CD14-positive monocyte (primary cell): ENCODE measurements around the gene SLC22A23. TPM values are rescaled to one million over a fixed set of nuclear protein-coding genes. Genes with fewer than 3 reads are reported as not detected.

ENCODE experiments used
- DNase-seq, 3 donors: peaks; one replicate each; pipeline ENCODE4 v3.0.0-alpha.2; 2011 to 2022
- H2AFZ ChIP-seq: 2 replicates; pipeline ENCODE4 v1.6.0; 2012; ENCODE audit warnings: mild to moderate bottlenecking, low read depth, low read length, inconsistent platforms; ENCODE audit not compliant: insufficient read depth, poor library complexity, severe bottlenecking
- H3K27ac ChIP-seq, 2 donors: 1 replicate in 1 of 2; 2 replicates in 1 of 2; pipeline ENCODE4 v1.5.1; 2012 to 2013; ENCODE audit warnings: low read length in 2 of 2, control low read depth in 1 of 2, inconsistent platforms in 1 of 2, low read depth in 1 of 2, mild to moderate bottlenecking in 1 of 2
- H3K27me3 ChIP-seq, 2 donors: one replicate each; pipeline versions ENCODE4 v1.6.0 to v1.6.1; 2011 to 2013; ENCODE audit warnings: low read length in 2 of 2; ENCODE audit not compliant: control insufficient read depth in 2 of 2, insufficient read depth in 2 of 2
- H3K36me3 ChIP-seq, 2 donors: replicated peaks in 1 of 2; 1 replicate in 1 of 2; 2 replicates in 1 of 2; pipeline versions ENCODE4 v1.5.1 to v1.6.1; 2012 to 2013; ENCODE audit warnings: low read length in 2 of 2, control low read depth in 1 of 2, inconsistent platforms in 1 of 2, mild to moderate bottlenecking in 1 of 2; ENCODE audit not compliant: insufficient read depth in 2 of 2, control insufficient read depth in 1 of 2
- H3K4me1 ChIP-seq, 2 donors: 1 replicate in 1 of 2; 2 replicates in 1 of 2; pipeline versions ENCODE4 v1.5.1 to v1.6.1; 2012 to 2013; ENCODE audit warnings: low read length in 2 of 2, control low read depth in 1 of 2, inconsistent platforms in 1 of 2, mild to moderate bottlenecking in 1 of 2, moderate library complexity in 1 of 2; ENCODE audit not compliant: insufficient read depth in 2 of 2, control insufficient read depth in 1 of 2
- H3K4me2 ChIP-seq: replicated peaks from 2 replicates; pipeline ENCODE3; 2012; ENCODE audit warnings: low read length, moderate library complexity, mild to moderate bottlenecking; ENCODE audit not compliant: poor library complexity, severe bottlenecking; ENCODE audit errors: extremely low read depth
- H3K4me3 ChIP-seq, 3 experiments: fragments of 200-600 bp in 1 of 3; sonication (generic) in 1 of 3; replicated peaks in 1 of 3; 1 replicate in 2 of 3; 2 replicates in 1 of 3; pipeline ENCODE4 v1.5.1; 2011 to 2013; ENCODE audit warnings: low read length in 3 of 3, mild to moderate bottlenecking in 3 of 3, control low read depth in 2 of 3, low read depth in 2 of 3, inconsistent platforms in 1 of 3, moderate library complexity in 1 of 3
- H3K79me2 ChIP-seq: 2 replicates; pipeline ENCODE4 v1.6.0; 2012; ENCODE audit warnings: mild to moderate bottlenecking, control low read depth, inconsistent platforms, low read length, moderate library complexity; ENCODE audit not compliant: insufficient read depth
- H3K9ac ChIP-seq: 2 replicates; pipeline ENCODE4 v1.6.0; 2017; ENCODE audit warnings: low read length, mild to moderate bottlenecking; ENCODE audit not compliant: insufficient read depth, poor library complexity, severe bottlenecking
- H3K9me3 ChIP-seq, 2 donors: replicated peaks in 1 of 2; 1 replicate in 1 of 2; 2 replicates in 1 of 2; pipeline versions ENCODE4 v1.5.1 to v1.6.1; 2012 to 2013; ENCODE audit warnings: low read length in 2 of 2, control low read depth in 1 of 2; ENCODE audit not compliant: control insufficient read depth in 1 of 2, insufficient read depth in 1 of 2
- H4K20me1 ChIP-seq: 2 replicates; pipeline ENCODE4 v1.6.0; 2012; ENCODE audit warnings: mild to moderate bottlenecking, low read length, control low read depth, moderate library complexity; ENCODE audit not compliant: insufficient read depth
- H3K27ac Mint-ChIP-seq, 7 donors: one replicate each; pipeline ENCODE4 v1.8.0; 2020; ENCODE audit warnings: mild to moderate bottlenecking in 7 of 7, mixed read lengths in 7 of 7, moderate library complexity in 6 of 7, inconsistent platforms in 2 of 7
- H3K27me3 Mint-ChIP-seq, 3 donors: one replicate each; pipeline ENCODE4 v1.8.0; 2021 to 2022; ENCODE audit warnings: low read depth in 3 of 3, mild to moderate bottlenecking in 3 of 3, mixed read lengths in 3 of 3, moderate library complexity in 3 of 3, inconsistent platforms in 1 of 3
- H3K36me3 Mint-ChIP-seq, 2 donors: one replicate each; pipeline ENCODE4 v1.8.0; 2020; ENCODE audit warnings: mixed read lengths in 2 of 2, inconsistent platforms in 1 of 2, mild to moderate bottlenecking in 1 of 2
- H3K4me1 Mint-ChIP-seq: one replicate; pipeline ENCODE4 v1.8.0; 2020; ENCODE audit warnings: mild to moderate bottlenecking, mixed read lengths
- H3K4me3 Mint-ChIP-seq, 2 donors: one replicate each; pipeline ENCODE4 v1.8.0; 2020; ENCODE audit warnings: mild to moderate bottlenecking in 2 of 2, mixed read lengths in 2 of 2, moderate library complexity in 1 of 2
- H3K9me3 Mint-ChIP-seq, 7 donors: one replicate each; pipeline ENCODE4 v1.8.0; 2020 to 2022; ENCODE audit warnings: mixed read lengths in 7 of 7, mild to moderate bottlenecking in 6 of 7, moderate library complexity in 6 of 7, inconsistent platforms in 2 of 7
- CTCF ChIP-seq: fragments of 200-600 bp; IDR thresholded peaks from one replicate; pipeline ENCODE4 v1.8.0; 2022; ENCODE audit warnings: antibody characterized with exemption, mild to moderate bottlenecking
- WGBS: methylation state at CpG from one replicate; pipeline ENCODE4 v1.1.5; 2013; ENCODE audit warnings: missing lambda C conversion rate; ENCODE audit not compliant: insufficient coverage; 5-methylcytosine and 5-hydroxymethylcytosine counted together
- intact Hi-C, 2 donors: fragments of 100-400 bp; cut with micrococcal nuclease; formaldehyde crosslinking; loops; one replicate each; pipeline versions ENCODE4 v1.15.0 to v1.15.1; 2023
- polyA plus RNA-seq, 3 donors: library from polyadenylated mRNA; depleted of rRNA in 1 of 3; unstranded in 2 of 3; stranded (reverse) in 1 of 3; fragments of 300-500 nt in 2 of 3; fragments of >200 nt in 1 of 3; fragmentation: Illumina TruSeq in 2 of 3; gene quantifications; 1 replicate in 2 of 3; 2 replicates in 1 of 3; pipeline ENCODE4 v1.2.3, GENCODE V29; 2012 to 2021

Gene SLC22A23
- polyA plus RNA-seq, 3 donors, result 0.08 TPM; not detected in 2

- no peak overlapping the region for H3K4me3 ChIP-seq
- H3K4me1 ChIP-seq, result peaks cover 19 to 25% of the 10 kb centered on the region in 2 donors
- no peak overlapping the region for H2AFZ ChIP-seq
- peaks cover 0 to 32% of the 10 kb centered on the region in 2 donors for H3K9me3 ChIP-seq
- Mint-ChIP-seq H3K27ac (no peak overlapping the region), H3K36me3 (peaks cover 0 to 8% of the 10 kb centered on the region in 2 donors), H3K9me3 (peaks cover 0 to 28% (median 5%) of the 10 kb centered on the region in 7 donors), H3K27me3 (peaks cover 80 to 97% (median 93%) of the 10 kb centered on the region in 3 donors), H3K4me1 (peaks cover 29% of the 10 kb centered on the region), H3K4me3 (peak overlapping the region in 1 of 2 donors; percentile 89)
- TF ChIP-seq CTCF, result no peak
- H3K27me3 ChIP-seq, result peaks cover 56 to 85% of the 10 kb centered on the region in 2 donors
- no peak overlapping the region for H3K4me2 ChIP-seq
- no peak overlapping the region for H3K27ac ChIP-seq
- H3K9ac ChIP-seq, result no peak overlapping the region
- no peak for DNase-seq
- WGBS, result 86% methylated on average over 3 of the region's 3 CpGs
- no peaks in the 10 kb centered on the region for H3K79me2 ChIP-seq
- H3K36me3 ChIP-seq, result no peaks in the 10 kb centered on the region
- no peaks in the 10 kb centered on the region for H4K20me1 ChIP-seq
- intact Hi-C loops, result no loop called here
These were observed 223.5 kb downstream of the SLC22A23 start for GRCh38 chr6:3233321-3233720.

- Mint-ChIP-seq H3K36me3 (peaks cover 2 to 8% of the 10 kb centered on the region in 2 donors), H3K4me1 (peaks cover 29% of the 10 kb centered on the region), H3K27me3 (peaks cover 85 to 97% (median 94%) of the 10 kb centered on the region in 3 donors), H3K4me3 (peak overlapping the region in 1 of 2 donors; percentile 89), H3K27ac (no peak overlapping the region), H3K9me3 (peaks cover 0 to 28% (median 6%) of the 10 kb centered on the region in 7 donors)
- Histone ChIP-seq H3K4me3 (peak overlapping the region in 1 of 3 experiments; percentile 54), H3K27ac (no peak overlapping the region), H3K9ac (no peak overlapping the region), H3K79me2 (no peaks in the 10 kb centered on the region), H3K36me3 (no peaks in the 10 kb centered on the region), H3K27me3 (peaks cover 65 to 86% of the 10 kb centered on the region in 2 donors), H2AFZ (peak overlapping the region; percentile 55), H3K4me2 (peak overlapping the region; percentile 52), H3K4me1 (peaks cover 20 to 35% of the 10 kb centered on the region in 2 donors), H3K9me3 (peaks cover 0 to 32% of the 10 kb centered on the region in 2 donors), H4K20me1 (no peaks in the 10 kb centered on the region)
- WGBS, result 9% methylated on average over 14 of the region's 23 CpGs
- intact Hi-C loops, result no loop called here
- TF ChIP-seq CTCF, result no peak
- no peak for DNase-seq
These were observed 224.6 kb downstream of the SLC22A23 start for GRCh38 chr6:3232017-3232945.
